Measurements from ENCODE around the gene TSHB.

- TF ChIP-seq CTCF (IDR thresholded peaks at IDR 0.05), result no peak
- no peak for TF ChIP-seq ZFX (IDR thresholded peaks at IDR 0.05; ENCODE audit: borderline replicate concordance)
These were observed 41.5 kb upstream of the TSHB start for GRCh38 chr1:114988095-114988494.

Measured in 22Rv1 (cell line).